ENCODE results near the gene AHCYL2.

The AHCYL2 gene

DNA sequence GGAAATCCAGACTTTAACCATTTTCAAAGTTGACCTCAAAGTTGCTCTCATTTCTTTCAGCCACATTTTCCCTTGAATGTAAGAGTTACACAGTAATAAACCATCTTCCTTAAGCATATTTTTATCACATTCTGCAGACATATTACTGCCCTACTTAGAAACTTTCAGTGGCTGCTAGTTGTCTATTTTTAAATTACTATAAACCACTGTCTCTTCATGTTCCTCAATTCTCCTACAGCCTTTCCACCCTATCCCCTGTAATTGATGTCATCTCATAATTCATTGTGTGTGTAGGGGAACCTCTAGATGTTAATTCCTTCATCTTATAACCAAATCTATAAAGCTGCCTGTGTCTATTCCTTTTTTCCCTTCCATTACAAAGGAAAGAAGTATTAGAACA, 131.3 kb downstream of the AHCYL2 start:
- TF ChIP-seq TAF1 (IDR thresholded peaks at IDR 0.05; ENCODE audit: borderline replicate concordance, insufficient read depth, low read length) = no peak
- no peak for TF ChIP-seq POLR2AphosphoS5 (IDR thresholded peaks at IDR 0.05; ENCODE audit: low read depth, low read length)
- TF ChIP-seq SIN3A (IDR thresholded peaks at IDR 0.05; ENCODE audit: borderline replicate concordance, insufficient read depth, low read length) = no peak
- TF ChIP-seq, protein P1, sequence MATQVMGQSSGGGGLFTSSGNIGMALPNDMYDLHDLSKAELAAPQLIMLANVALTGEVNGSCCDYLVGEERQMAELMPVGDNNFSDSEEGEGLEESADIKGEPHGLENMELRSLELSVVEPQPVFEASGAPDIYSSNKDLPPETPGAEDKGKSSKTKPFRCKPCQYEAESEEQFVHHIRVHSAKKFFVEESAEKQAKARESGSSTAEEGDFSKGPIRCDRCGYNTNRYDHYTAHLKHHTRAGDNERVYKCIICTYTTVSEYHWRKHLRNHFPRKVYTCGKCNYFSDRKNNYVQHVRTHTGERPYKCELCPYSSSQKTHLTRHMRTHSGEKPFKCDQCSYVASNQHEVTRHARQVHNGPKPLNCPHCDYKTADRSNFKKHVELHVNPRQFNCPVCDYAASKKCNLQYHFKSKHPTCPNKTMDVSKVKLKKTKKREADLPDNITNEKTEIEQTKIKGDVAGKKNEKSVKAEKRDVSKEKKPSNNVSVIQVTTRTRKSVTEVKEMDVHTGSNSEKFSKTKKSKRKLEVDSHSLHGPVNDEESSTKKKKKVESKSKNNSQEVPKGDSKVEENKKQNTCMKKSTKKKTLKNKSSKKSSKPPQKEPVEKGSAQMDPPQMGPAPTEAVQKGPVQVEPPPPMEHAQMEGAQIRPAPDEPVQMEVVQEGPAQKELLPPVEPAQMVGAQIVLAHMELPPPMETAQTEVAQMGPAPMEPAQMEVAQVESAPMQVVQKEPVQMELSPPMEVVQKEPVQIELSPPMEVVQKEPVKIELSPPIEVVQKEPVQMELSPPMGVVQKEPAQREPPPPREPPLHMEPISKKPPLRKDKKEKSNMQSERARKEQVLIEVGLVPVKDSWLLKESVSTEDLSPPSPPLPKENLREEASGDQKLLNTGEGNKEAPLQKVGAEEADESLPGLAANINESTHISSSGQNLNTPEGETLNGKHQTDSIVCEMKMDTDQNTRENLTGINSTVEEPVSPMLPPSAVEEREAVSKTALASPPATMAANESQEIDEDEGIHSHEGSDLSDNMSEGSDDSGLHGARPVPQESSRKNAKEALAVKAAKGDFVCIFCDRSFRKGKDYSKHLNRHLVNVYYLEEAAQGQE (IDR thresholded peaks at IDR 0.05; ENCODE audit: insufficient read depth in 1 of 2, low read depth in 2 of 2, low read length in 2 of 2) = no peak
- no peak for TF ChIP-seq FOXP2 (optimal IDR thresholded peaks at IDR 0.05; ENCODE audit: borderline replicate concordance, extremely low read depth, extremely low read length, insufficient read depth)

DNA sequence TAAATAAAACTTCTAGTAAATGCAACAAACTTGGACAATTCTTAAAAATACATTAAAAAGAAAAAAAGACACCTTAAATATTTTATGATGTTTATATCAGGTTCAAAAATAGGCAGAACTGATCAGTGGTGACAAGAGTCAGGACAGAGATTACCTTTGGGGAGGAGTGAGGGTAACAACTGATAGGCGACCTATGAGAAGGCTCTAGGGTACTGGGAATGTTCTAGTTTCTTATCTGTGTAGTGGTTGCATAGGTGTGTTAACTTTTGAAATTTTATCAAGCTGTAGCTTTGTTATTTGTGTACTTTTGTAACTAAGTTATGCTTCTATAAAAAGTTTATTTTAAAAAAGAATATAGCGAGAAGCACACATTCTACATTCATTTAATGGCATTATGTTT, 134.3 kb downstream of the AHCYL2 start:
- TF ChIP-seq, protein P1 (IDR thresholded peaks at IDR 0.05; ENCODE audit: insufficient read depth in 1 of 2, low read depth in 2 of 2, low read length in 2 of 2) = no peak
- TF ChIP-seq TAF1 (IDR thresholded peaks at IDR 0.05; ENCODE audit: borderline replicate concordance, insufficient read depth, low read length) (no peak), POLR2AphosphoS5 (IDR thresholded peaks at IDR 0.05; ENCODE audit: low read depth, low read length) (no peak), SIN3A (IDR thresholded peaks at IDR 0.05; ENCODE audit: borderline replicate concordance, insufficient read depth, low read length) (no peak), FOXP2 (optimal IDR thresholded peaks at IDR 0.05; ENCODE audit: borderline replicate concordance, extremely low read depth, extremely low read length, insufficient read depth) (no peak)

DNA sequence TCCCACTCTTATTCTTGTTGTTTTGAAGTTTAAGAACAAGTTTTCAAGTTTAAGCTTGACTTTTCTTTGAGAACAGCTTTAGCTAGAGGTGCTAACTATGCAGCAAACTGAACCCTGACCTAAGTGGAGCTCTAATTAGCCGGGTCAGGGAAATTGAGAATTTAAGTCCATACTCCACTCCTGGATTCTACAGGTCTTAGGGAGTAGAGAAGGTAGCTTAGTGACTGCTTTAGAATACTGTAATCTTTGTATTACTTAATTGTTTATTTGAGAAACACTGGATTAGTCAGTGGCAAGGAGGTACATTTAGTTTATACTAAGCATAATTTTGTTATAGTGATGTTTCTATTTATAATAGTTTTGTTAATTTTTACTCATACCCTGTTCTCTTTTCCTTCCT, 134.8 kb downstream of the AHCYL2 start:
- TF ChIP-seq FOXP2 (optimal IDR thresholded peaks at IDR 0.05; ENCODE audit: borderline replicate concordance, extremely low read depth, extremely low read length, insufficient read depth) (no peak), POLR2AphosphoS5 (IDR thresholded peaks at IDR 0.05; ENCODE audit: low read depth, low read length) (no peak), TAF1 (IDR thresholded peaks at IDR 0.05; ENCODE audit: borderline replicate concordance, insufficient read depth, low read length) (no peak), SIN3A (IDR thresholded peaks at IDR 0.05; ENCODE audit: borderline replicate concordance, insufficient read depth, low read length) (no peak)
- TF ChIP-seq, protein P1 (IDR thresholded peaks at IDR 0.05; ENCODE audit: insufficient read depth in 1 of 2, low read depth in 2 of 2, low read length in 2 of 2) = no peak

DNA sequence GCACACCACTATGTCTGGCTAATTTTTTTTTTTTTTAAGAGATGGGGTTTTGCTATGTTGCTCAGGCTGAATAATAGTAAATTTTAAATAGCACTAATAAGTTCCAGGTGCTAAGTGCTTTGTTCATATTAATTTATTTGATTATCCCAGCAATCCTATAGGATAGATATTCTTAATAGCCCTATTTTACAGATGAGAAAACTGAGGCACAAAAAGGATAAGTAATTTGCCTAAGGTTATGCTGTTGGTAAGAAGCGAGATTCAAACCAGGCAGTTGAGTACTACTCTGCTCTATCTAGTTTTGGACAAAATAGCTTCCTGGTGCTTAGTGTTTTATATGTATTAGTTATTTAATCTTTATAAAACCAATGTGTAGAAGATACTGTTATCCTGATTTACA, 136.9 kb downstream of the AHCYL2 start:
- TF ChIP-seq FOXP2 (optimal IDR thresholded peaks at IDR 0.05; ENCODE audit: borderline replicate concordance, extremely low read depth, extremely low read length, insufficient read depth) (no peak), TAF1 (IDR thresholded peaks at IDR 0.05; ENCODE audit: borderline replicate concordance, insufficient read depth, low read length) (no peak), SIN3A (IDR thresholded peaks at IDR 0.05; ENCODE audit: borderline replicate concordance, insufficient read depth, low read length) (no peak), POLR2AphosphoS5 (IDR thresholded peaks at IDR 0.05; ENCODE audit: low read depth, low read length) (no peak)
- TF ChIP-seq, protein P1 (IDR thresholded peaks at IDR 0.05; ENCODE audit: insufficient read depth in 1 of 2, low read depth in 2 of 2, low read length in 2 of 2) = no peak

DNA sequence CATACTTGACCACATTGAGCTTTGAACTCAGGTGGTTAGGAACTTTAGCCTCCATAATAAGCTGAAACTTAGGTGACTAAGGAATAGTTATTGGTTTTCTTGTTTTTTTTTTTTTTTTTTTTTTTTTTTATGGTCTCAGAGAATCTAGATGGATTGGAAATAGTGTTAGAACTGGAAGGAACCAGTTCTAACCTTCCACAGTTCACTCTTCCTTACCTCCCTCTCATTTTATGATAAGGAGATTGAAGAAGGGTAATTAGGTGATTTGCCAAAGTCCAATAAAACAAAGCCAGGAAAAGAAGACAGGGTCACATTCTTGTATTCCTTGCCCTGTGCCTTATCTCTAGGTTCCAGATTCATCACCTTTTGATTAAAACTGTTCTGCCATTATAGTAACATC, 137.7 kb downstream of the AHCYL2 start:
- no peak for TF ChIP-seq TAF1 (IDR thresholded peaks at IDR 0.05; ENCODE audit: borderline replicate concordance, insufficient read depth, low read length)
- TF ChIP-seq POLR2AphosphoS5 (IDR thresholded peaks at IDR 0.05; ENCODE audit: low read depth, low read length) = no peak
- no peak for TF ChIP-seq FOXP2 (optimal IDR thresholded peaks at IDR 0.05; ENCODE audit: borderline replicate concordance, extremely low read depth, extremely low read length, insufficient read depth)
- TF ChIP-seq, protein P1 (IDR thresholded peaks at IDR 0.05; ENCODE audit: insufficient read depth in 1 of 2, low read depth in 2 of 2, low read length in 2 of 2) = no peak
- no peak for TF ChIP-seq SIN3A (IDR thresholded peaks at IDR 0.05; ENCODE audit: borderline replicate concordance, insufficient read depth, low read length)

Data from PFSK-1 (cell line).